A549 (cell line): ENCODE results near the gene HDAC1.

ENCODE experiments used
- MYC ChIP-seq: IDR thresholded peaks from 2 replicates; pipeline ENCODE4 v1.6.1; 2012; ENCODE audit warnings: mild to moderate bottlenecking, inconsistent platforms, low read length, improper control_type of control experiment, borderline replicate concordance
- POLR2A ChIP-seq: IDR thresholded peaks from 2 replicates; pipeline ENCODE4 v1.6.1; 2012; ENCODE audit warnings: mild to moderate bottlenecking, low read length
- ZNF302 ChIP-seq: fragments of 250-450 bp; sonication (Bioruptor Pico); IDR thresholded peaks from 2 replicates; pipeline ENCODE4 v1.9.0; 2021; ENCODE audit warnings: inconsistent platforms, mild to moderate bottlenecking, moderate library complexity
- TF ChIP-seq, protein P1 (sequence below): fragments of >200 bp; sonication (Bioruptor Twin); formaldehyde crosslinking; IDR thresholded peaks from 3 replicates; pipeline ENCODE4 v1.5.1; 2016
- TF ChIP-seq, protein P2 (sequence below): fragments of 150-350 bp; IDR thresholded peaks from 2 replicates; pipeline ENCODE4 v1.6.1; 2014; ENCODE audit warnings: low read depth, mild to moderate bottlenecking, low read length

DNA sequence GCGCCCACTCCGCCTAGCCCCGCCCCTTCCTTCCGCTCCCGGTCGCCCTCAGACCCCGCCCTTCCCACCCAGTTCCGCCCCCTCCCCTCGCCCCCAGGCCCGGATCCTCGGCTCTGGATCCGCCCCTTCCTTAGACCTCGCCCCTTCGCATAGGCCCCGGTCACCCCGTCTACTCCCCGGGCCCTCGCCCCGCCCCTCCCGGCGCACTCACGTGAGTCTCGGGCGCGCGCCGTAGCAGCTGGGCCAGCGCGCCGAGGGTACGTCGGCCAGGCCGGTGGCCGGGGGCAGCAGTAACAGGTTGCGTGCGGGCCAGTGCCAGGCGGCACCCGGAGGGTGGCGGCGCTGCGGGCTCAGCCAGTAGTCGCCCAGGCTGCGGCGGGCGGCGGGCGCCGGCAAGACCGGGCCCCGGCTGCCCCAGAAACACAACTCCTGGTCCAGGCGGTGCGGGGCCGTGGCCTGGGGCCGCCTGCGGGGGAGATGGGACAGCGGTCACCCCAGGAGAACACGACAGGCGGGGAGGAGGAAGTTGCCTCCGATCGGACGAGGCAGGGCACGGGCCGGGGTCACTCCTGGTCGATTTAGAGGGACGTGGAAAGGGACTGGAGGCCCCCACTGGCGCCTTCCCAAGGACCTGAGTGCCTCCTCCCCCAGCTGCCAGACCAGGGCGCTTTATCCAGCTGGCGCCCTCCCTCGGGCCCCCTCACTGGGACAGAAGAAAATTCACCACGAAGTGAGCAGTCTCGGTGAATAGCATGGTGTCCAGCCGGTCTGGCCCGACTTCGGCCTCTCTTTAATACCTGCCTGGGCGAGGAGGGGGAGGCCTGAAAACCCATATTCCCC is 59.7 kb downstream of the HDAC1 start:
- TF ChIP-seq, protein P1, sequence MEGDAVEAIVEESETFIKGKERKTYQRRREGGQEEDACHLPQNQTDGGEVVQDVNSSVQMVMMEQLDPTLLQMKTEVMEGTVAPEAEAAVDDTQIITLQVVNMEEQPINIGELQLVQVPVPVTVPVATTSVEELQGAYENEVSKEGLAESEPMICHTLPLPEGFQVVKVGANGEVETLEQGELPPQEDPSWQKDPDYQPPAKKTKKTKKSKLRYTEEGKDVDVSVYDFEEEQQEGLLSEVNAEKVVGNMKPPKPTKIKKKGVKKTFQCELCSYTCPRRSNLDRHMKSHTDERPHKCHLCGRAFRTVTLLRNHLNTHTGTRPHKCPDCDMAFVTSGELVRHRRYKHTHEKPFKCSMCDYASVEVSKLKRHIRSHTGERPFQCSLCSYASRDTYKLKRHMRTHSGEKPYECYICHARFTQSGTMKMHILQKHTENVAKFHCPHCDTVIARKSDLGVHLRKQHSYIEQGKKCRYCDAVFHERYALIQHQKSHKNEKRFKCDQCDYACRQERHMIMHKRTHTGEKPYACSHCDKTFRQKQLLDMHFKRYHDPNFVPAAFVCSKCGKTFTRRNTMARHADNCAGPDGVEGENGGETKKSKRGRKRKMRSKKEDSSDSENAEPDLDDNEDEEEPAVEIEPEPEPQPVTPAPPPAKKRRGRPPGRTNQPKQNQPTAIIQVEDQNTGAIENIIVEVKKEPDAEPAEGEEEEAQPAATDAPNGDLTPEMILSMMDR: no peak; the same call in 2 of the 3 replicates
- no peak for TF ChIP-seq ZNF302
- no peak for TF ChIP-seq MYC
- TF ChIP-seq, protein P2, sequence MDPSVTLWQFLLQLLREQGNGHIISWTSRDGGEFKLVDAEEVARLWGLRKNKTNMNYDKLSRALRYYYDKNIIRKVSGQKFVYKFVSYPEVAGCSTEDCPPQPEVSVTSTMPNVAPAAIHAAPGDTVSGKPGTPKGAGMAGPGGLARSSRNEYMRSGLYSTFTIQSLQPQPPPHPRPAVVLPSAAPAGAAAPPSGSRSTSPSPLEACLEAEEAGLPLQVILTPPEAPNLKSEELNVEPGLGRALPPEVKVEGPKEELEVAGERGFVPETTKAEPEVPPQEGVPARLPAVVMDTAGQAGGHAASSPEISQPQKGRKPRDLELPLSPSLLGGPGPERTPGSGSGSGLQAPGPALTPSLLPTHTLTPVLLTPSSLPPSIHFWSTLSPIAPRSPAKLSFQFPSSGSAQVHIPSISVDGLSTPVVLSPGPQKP: no peak
- TF ChIP-seq POLR2A: peak; percentile 78
